Heart left ventricle (tissue), 16 donors: ENCODE measurements around the gene FLNB. TPM values are rescaled to one million over a fixed set of nuclear protein-coding genes. Genes with fewer than 3 reads are reported as not detected.

Source experiments
- ATAC-seq, 4 donors: fragments of 200-7000 bp; cut with Tn5 transposase; one replicate each; pipeline ENCODE4 v1.9.1; 2020 to 2022; ENCODE audit warnings: moderate library complexity in 4 of 4, mild to moderate bottlenecking in 3 of 4, moderate number of reproducible peaks in 1 of 4
- DNase-seq, 5 donors: peaks; one replicate each; pipeline ENCODE4 v3.0.0-alpha.2; 2020
- H3K27ac ChIP-seq, 12 donors: fragments of 200-600 bp; sonication (generic) in 4 of 12; one replicate each; pipeline versions ENCODE4 v1.5.0 to v1.8.0; 2016 to 2022; ENCODE audit warnings: mild to moderate bottlenecking in 2 of 12
- H3K27me3 ChIP-seq, 9 donors: fragments of 200-600 bp; sonication (generic) in 2 of 9; one replicate each; pipeline versions ENCODE4 v1.5.1 to v1.8.0; 2016 to 2022; ENCODE audit warnings: mild to moderate bottlenecking in 3 of 9
- H3K36me3 ChIP-seq, 9 donors: fragments of 200-600 bp; sonication (generic) in 2 of 9; one replicate each; pipeline versions ENCODE4 v1.5.0 to v1.8.0; 2018 to 2022; ENCODE audit warnings: mild to moderate bottlenecking in 2 of 9
- H3K4me1 ChIP-seq, 12 donors: fragments of 200-600 bp; sonication (generic) in 4 of 12; one replicate each; pipeline versions ENCODE4 v1.5.0 to v1.8.0; 2016 to 2022; ENCODE audit warnings: mild to moderate bottlenecking in 3 of 12
- H3K4me3 ChIP-seq, 12 donors: fragments of 200-600 bp; sonication (generic) in 4 of 12; one replicate each; pipeline versions ENCODE4 v1.5.0 to v1.8.0; 2017 to 2022; ENCODE audit warnings: mild to moderate bottlenecking in 9 of 12, moderate library complexity in 4 of 12
- H3K9me3 ChIP-seq, 12 donors: fragments of 200-600 bp; sonication (generic) in 4 of 12; one replicate each; pipeline versions ENCODE4 v1.5.0 to v1.8.0; 2016 to 2022; ENCODE audit warnings: mild to moderate bottlenecking in 1 of 12
- CTCF ChIP-seq, 12 donors: fragments of 200-600 bp; sonication (generic) in 4 of 12; IDR thresholded peaks; one replicate each; pipeline versions ENCODE4 v1.5.0 to v1.8.0; 2018 to 2022; ENCODE audit warnings: antibody characterized with exemption in 12 of 12, mild to moderate bottlenecking in 5 of 12
- POLR2A ChIP-seq, 2 donors: fragments of 450-650 bp; IDR thresholded peaks; one replicate each; pipeline ENCODE4 v1.6.1; 2017; ENCODE audit warnings: antibody characterized with exemption in 2 of 2, mild to moderate bottlenecking in 2 of 2, moderate library complexity in 2 of 2
- WGBS, 4 donors: extraction: QIAGEN DNeasy Blood & Tissue Kit in 2 of 4; methylation state at CpG; one replicate each; pipeline versions ENCODE4 v1.1.5 to v1.1.7; 2013 to 2018; 5-methylcytosine and 5-hydroxymethylcytosine counted together
- intact Hi-C, 10 donors: fragments of 100-400 bp; cut with DNase I; formaldehyde crosslinking; loops; one replicate each; pipeline versions ENCODE4 v1.11.1 to v1.14.2; 2022
- polyA plus RNA-seq, 2 donors: library from polyadenylated mRNA; stranded (reverse); fragments of 200-250 nt; gene quantifications; one replicate each; pipeline ENCODE4 v1.2.3, GENCODE V29; 2013
- total RNA-seq, 9 donors: library from RNA; depleted of rRNA in 2 of 9; stranded (reverse); fragments of >200 nt in 2 of 9; fragmentation: NEBNext Ultra II Directional in 3 of 9; extraction: Animal tissue kit (Norgen Biotek cat#: 25700) in 3 of 9; gene quantifications; one replicate each; pipeline versions ENCODE4 v1.1.0 to v1.2.4, GENCODE V29; 2016 to 2023
- donor health status: ischemic (EF 13 %, LVEDD 7.1; RV severe dilation, severe dysfunction).
- donor health status: healthy with polysubstance abuse.
- donor health status: DM: no; HTN: yes; CAD: no.
- donor health status: DM: no; HTN: no; CAD: no.
- donor health status: ischemic (EF 25% LVEDD 6.9; RV normal size, moderate dysfunction).
- donor health status: ischemic (EF 25% LVEDD 5.7; RV mildly dilated, moderate dysfunction).
- donor health status: healthy.
- donor health status: DM: yes; HTN: yes; CAD: no.
- donor health status: ischemic (EF 35%, LVEDD 5.7; RV mildly dilated, moderate dysfunction).
- donor health status: nonischemic (EF 11% LVEDD 7.7; RV severe dilation, severe dysfunction).
- donor health status: DM: yes; HTN: yes; CAD: no.
- donor health status: PGD.
- donor health status: ischemic (EF 29% LVEDD 5.4; RV normal size, mild dysfunction).
- donor health status: nonischemic (EF 23%, LVEDD 6.1; RV moderate dilation, normal function).

The FLNB gene
- total and polyA plus RNA-seq, 11 donors, result 30.5 to 75.6 (median 40.6) TPM

GRCh38 chr3:58188921-58189451 is 180.8 kb downstream of the FLNB start:
- Histone ChIP-seq H3K36me3 (no peaks in the 10 kb centered on the region), H3K4me1 (peaks cover 0 to 20% (median 13%) of the 10 kb centered on the region in 12 donors), H3K27me3 (no peaks in the 10 kb centered on the region), H3K4me3 (no peak overlapping the region), H3K27ac (peak overlapping the region in 7 of 12 donors; percentile 33 to 64 (median 52)), H3K9me3 (no peaks in the 10 kb centered on the region)
- WGBS, 4 donors, result 39 to 53% (median 47%) methylated on average over 7 to 10 of the region's 10 CpGs
- TF ChIP-seq POLR2A (IDR thresholded peaks at IDR 0.05) (no peak), CTCF (IDR thresholded peaks at IDR 0.05) (no peak)
- ATAC-seq, result peak in 3 of 4 donors; percentile 8 to 68 (median 30)
- peak in 1 of 5 donors; percentile 44 for DNase-seq
- intact Hi-C loops, result loop anchor here in 9 of 10 donors (2.0 to 10.0 kb wide), 9 partner anchors 28 to 346 kb away; partner anchors contain the start of gene ACOX2 (in 1 of the 9)

- H3K36me3 ChIP-seq, result no peaks in the 10 kb centered on the region
- 74 to 84% (median 80%) methylated on average over 5 of the region's 5 CpGs for WGBS, 4 donors
- ATAC-seq, result no peak
- peaks cover 0 to 20% (median 13%) of the 10 kb centered on the region in 12 donors for H3K4me1 ChIP-seq
- H3K4me3 ChIP-seq, result no peak overlapping the region
- H3K27me3 ChIP-seq, result no peaks in the 10 kb centered on the region
- H3K9me3 ChIP-seq, result no peaks in the 10 kb centered on the region
- intact Hi-C loops, result loop anchor here in 9 of 10 donors (2.0 to 10.0 kb wide), 9 partner anchors 27 to 345 kb away; partner anchors contain the start of gene ACOX2 (in 1 of the 9)
- H3K27ac ChIP-seq, result peak overlapping the region in 8 of 12 donors; percentile 5 to 64 (median 48)
- DNase-seq, result no peak
- no peak for TF ChIP-seq CTCF (IDR thresholded peaks at IDR 0.05)
- TF ChIP-seq POLR2A (IDR thresholded peaks at IDR 0.05), result no peak
Measured at GRCh38 chr3:58189691-58190090, 181.5 kb downstream of the FLNB start.

DNA sequence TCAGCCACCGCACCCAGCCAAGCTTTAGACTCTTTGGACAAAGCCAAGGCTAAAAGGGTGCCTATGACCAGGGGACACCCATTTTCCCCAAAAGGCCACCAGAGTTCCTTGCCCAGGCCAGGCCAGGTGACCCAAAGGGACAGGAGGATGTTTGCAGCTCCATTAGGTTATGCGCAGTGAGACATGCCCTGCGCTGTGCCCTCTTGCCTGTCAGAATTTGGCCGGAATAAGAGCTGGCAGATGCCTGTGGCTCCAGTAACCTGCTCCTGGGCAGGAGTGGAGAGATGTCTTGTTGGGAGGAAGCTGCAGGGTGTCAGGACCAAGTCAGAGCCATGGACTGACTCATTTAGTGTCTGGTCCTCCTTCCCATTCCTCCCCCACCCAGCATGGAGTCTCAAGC is 182.1 kb downstream of the FLNB start:
- H3K4me1 ChIP-seq, result peaks cover 0 to 20% (median 13%) of the 10 kb centered on the region in 12 donors
- intact Hi-C loops, result no loop called here
- no peak overlapping the region for H3K27ac ChIP-seq
- TF ChIP-seq CTCF (IDR thresholded peaks at IDR 0.05), result no peak
- H3K9me3 ChIP-seq, result no peaks in the 10 kb centered on the region
- H3K4me3 ChIP-seq, result no peak overlapping the region
- H3K27me3 ChIP-seq, result no peaks in the 10 kb centered on the region
- H3K36me3 ChIP-seq, result no peaks in the 10 kb centered on the region
- no peak for DNase-seq
- no peak for ATAC-seq
- WGBS, 4 donors, result 87 to 100% (median 99%) methylated on average over 3 to 4 of the region's 4 CpGs

- Histone ChIP-seq H3K9me3 (no peaks in the 10 kb centered on the region), H3K4me3 (no peak overlapping the region), H3K36me3 (no peaks in the 10 kb centered on the region), H3K4me1 (peaks cover 0 to 20% (median 13%) of the 10 kb centered on the region in 12 donors), H3K27me3 (no peaks in the 10 kb centered on the region), H3K27ac (no peak overlapping the region)
- TF ChIP-seq CTCF (IDR thresholded peaks at IDR 0.05), result no peak
- no peak for TF ChIP-seq POLR2A (IDR thresholded peaks at IDR 0.05)
- intact Hi-C loops, result no loop called here
- ATAC-seq (no peak), DNase-seq (no peak)
- WGBS, 4 donors, result 92 to 96% (median 93%) methylated on average over 4 of the region's 4 CpGs
Measured at GRCh38 chr3:58190882-58191281, 182.7 kb downstream of the FLNB start.
